IMR-90 (cell line): ENCODE measurements around the gene SBK2. TPM values are rescaled to one million over a fixed set of nuclear protein-coding genes. Genes with fewer than 3 reads are reported as not detected.

Source experiments
- ELK1 ChIP-seq: fragments of 150-350 bp; IDR thresholded peaks from 2 replicates; pipeline ENCODE4 v1.6.1; 2016; ENCODE audit warnings: low read depth, mild to moderate bottlenecking, low read length, moderate library complexity, borderline replicate concordance
- USF2 ChIP-seq: fragments of 150-350 bp; IDR thresholded peaks from 2 replicates; pipeline ENCODE4 v1.6.1; 2017; ENCODE audit warnings: mild to moderate bottlenecking, antibody characterized with exemption, low read length, low read depth
- polyA plus RNA-seq, 3 experiments: library from polyadenylated mRNA; depleted of rRNA; stranded (reverse); fragments of >200 nt; gene quantifications; 2 replicates each; pipeline ENCODE4 v1.2.3, GENCODE V29; 2012; ENCODE audit warnings: low replicate concordance in 1 of 3
- total RNA-seq: library from RNA; depleted of rRNA; stranded (reverse); fragments of >200 nt; gene quantifications from 2 replicates; pipeline ENCODE4 v1.2.3, GENCODE V29; 2012

Gene SBK2
- total and polyA plus RNA-seq, 2 of the 4 experiments (the other 2 are of a cell fraction) = 0.48 TPM; not detected in 1

GRCh38 chr19:55519451-55520311 lies 17.3 kb downstream of the SBK2 start (continued):
- TF ChIP-seq ELK1 (no peak), USF2 (no peak)
